HUES64 (cell line): ENCODE data around the gene MILR1.
"Not testable (repeated sequence)": the region's sequence is repeated elsewhere in the genome, so short reads cannot be mapped to it uniquely, and the experiment has no call there.

Source experiments
- H3K27ac ChIP-seq: 2 replicates; pipeline ENCODE4 v1.7.0; 2013; ENCODE audit warnings: low read depth, low read length, inconsistent platforms
- H3K27me3 ChIP-seq: 2 replicates; pipeline ENCODE4 v1.6.1; 2013; ENCODE audit warnings: mild to moderate bottlenecking, low read length; ENCODE audit not compliant: insufficient read depth
- H3K36me3 ChIP-seq: 2 replicates; pipeline ENCODE4 v1.6.1; 2013; ENCODE audit warnings: mild to moderate bottlenecking, low read length; ENCODE audit not compliant: insufficient read depth
- H3K4me1 ChIP-seq: 2 replicates; pipeline ENCODE4 v1.6.1; 2013; ENCODE audit warnings: mild to moderate bottlenecking, low read length, moderate library complexity; ENCODE audit not compliant: insufficient read depth
- H3K4me3 ChIP-seq: 2 replicates; pipeline ENCODE4 v1.5.1; 2013; ENCODE audit warnings: mild to moderate bottlenecking, low read length, moderate library complexity
- H3K9ac ChIP-seq: 2 replicates; pipeline ENCODE4 v1.6.1; 2013; ENCODE audit warnings: mild to moderate bottlenecking, low read depth, low read length
- H3K9me3 ChIP-seq: 2 replicates; pipeline ENCODE4 v1.6.1; 2013; ENCODE audit warnings: low read depth, low read length; ENCODE audit not compliant: insufficient read depth
- WGBS: fragments of 150-250, 120-280 bp; methylation state at CpG from one replicate; pipeline ENCODE4 v1.1.7; 2013; ENCODE audit warnings: missing lambda C conversion rate; 5-methylcytosine and 5-hydroxymethylcytosine counted together

MILR1 gene

DNA sequence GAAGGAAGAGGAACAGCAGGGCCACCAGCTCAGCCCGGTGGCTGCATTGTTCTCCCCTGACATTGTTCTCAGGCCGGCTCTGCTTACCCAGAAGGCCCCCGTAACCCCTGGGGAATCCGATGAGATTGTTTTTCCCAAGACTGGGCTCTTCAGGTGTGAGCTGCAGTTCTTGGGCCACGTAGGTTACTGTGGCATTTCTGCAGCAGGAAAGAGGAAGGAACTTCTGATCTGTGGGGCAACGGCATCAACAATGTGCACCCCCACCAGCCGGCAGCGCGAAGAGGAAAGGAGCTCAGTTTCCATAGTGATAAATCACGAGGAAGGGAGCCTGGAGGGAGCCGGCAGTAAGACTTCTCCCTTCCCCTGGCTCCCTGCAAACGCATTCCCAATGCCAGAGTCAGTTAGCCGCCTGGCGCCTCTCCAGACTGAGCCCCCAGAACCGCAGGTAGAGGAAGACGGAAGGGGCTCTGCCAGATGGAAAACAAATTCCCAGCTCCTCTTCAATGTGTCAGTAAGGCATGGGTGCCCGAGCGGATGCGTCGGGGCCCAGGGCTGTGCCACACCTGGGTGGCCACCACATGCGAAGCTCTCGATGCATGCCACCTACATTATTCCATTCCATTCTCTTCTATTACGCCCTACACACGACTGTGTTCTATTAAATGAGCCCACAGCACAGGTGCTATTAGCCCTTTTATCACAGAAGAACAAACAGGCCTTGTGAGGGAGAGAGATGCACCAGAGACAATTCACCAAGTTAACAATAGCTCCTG lies 36.7 kb upstream of the MILR1 start:
- H3K9ac ChIP-seq, result peak overlapping the region; percentile 51
- 36% methylated on average over 24 of the region's 24 CpGs for WGBS
- H3K4me3 ChIP-seq, result peak overlapping the region; percentile 34

DNA sequence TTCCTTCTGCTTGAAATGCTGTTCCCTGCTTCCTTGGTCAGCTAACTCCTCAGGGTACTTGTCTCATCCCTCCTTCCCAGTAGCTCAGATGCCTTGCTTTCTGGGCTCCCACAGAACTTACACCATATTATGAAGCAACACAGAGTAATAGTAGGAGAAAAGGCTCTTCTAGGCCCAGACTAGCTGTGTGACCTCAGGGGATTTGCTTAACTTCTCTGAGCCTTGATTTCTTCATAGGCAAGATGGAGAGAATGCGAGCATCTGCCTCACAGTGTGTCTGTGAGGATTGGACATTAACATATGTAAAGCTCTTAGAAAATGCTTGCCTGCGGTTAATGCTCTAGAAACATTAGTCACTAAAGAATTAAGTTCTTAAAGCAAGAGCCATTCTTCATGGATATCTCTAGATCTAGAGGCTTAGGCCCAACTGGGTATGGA lies 36.0 kb upstream of the MILR1 start:
- H3K9ac ChIP-seq, result no peak overlapping the region
- H3K4me3 ChIP-seq, result no peak overlapping the region
- no peaks in the 10 kb centered on the region for H3K36me3 ChIP-seq
- no peaks in the 10 kb centered on the region for H3K9me3 ChIP-seq
- H3K27me3 ChIP-seq, result no peaks in the 10 kb centered on the region
- WGBS, result 60% methylated on average over 2 of the region's 2 CpGs
- peak overlapping the region; percentile 82; the same call in 1 of the 2 replicates for H3K27ac ChIP-seq
- H3K4me1 ChIP-seq, result peaks cover 21% of the 10 kb centered on the region

More for the DNA sequence above, 36.7 kb upstream of the MILR1 start:
- Histone ChIP-seq H3K4me1 (peaks cover 21% of the 10 kb centered on the region), H3K27ac (peak overlapping the region; percentile 82), H3K9me3 (no peaks in the 10 kb centered on the region), H3K36me3 (no peaks in the 10 kb centered on the region), H3K27me3 (no peaks in the 10 kb centered on the region)

DNA sequence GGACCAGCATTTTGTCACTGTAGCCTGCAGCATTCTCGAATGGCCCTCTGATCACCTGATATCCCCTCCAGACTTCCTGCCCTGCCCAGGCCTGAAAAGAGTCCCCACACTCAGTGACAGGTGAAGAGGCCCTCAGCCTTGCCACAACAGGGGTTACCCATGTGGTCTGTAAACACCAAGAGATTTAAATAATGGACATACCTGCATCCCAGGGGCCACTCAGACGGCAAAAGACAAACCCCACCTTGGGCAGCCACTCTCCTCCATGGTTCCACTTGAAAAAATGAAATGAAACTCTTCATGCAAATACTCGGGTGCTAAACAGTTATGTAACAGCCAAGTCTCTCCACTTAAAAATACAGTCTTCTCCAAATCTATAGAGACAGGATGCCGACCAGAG lies 35.4 kb upstream of the MILR1 start:
- H3K36me3 ChIP-seq, result no peaks in the 10 kb centered on the region
- 69% methylated on average over 4 of the region's 4 CpGs for WGBS
- peak overlapping the region; percentile 21; the same call in 1 of the 2 replicates for H3K27ac ChIP-seq
- H3K9me3 ChIP-seq, result no peaks in the 10 kb centered on the region
- no peak overlapping the region for H3K4me3 ChIP-seq
- H3K4me1 ChIP-seq, result peaks cover 21% of the 10 kb centered on the region
- no peaks in the 10 kb centered on the region for H3K27me3 ChIP-seq
- H3K9ac ChIP-seq, result no peak overlapping the region

DNA sequence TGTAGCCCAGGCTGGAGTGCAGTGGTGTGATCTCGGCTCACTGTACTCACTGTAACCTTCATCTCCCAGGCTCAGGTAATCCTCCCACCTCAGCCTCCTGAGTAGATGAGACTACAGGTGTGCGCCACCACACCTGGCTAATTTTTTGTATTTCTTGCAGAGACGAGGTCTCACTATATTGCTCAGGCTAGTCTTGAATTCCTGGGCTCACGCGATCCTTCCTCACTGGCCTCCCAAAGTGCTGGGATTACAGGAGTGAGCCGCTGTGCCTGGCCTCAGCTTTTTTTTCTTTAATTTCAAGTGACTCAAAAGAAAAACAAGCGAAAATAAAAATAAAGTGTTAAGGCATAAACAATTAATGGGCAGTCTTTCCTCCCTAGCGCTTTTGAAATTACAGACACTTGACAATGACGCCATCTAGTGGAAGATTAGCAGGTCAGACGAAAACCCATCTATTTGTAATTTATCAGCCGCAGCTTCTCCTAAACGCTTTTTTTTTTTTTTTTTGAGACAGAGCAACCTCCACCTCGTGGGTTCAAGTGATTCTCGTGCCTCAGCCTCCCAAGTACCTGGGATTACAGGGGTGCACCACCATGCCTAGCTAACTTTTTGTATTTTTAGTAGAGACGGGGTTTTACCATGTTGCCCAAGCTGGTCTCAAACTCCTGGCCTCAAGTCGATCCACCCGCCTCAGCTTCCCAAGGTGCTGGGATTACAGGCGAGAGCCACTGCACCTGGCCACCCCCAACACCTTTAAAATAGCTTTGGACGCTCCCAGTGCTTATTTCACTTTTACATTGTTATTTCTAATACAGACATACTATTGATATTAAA lies 30.2 kb upstream of the MILR1 start:
- no peak overlapping the region for H3K4me3 ChIP-seq
- 0 out of 2 replicates have a peak, but pooled peaks cover under 1% of the 10 kb centered on the region for H3K4me1 ChIP-seq
- H3K36me3 ChIP-seq, result no peaks in the 10 kb centered on the region
- no peaks in the 10 kb centered on the region for H3K27me3 ChIP-seq
- no peak overlapping the region for H3K9ac ChIP-seq
- H3K27ac ChIP-seq, result no peak overlapping the region
- 49% methylated on average over 18 of the region's 19 CpGs for WGBS
- no peaks in the 10 kb centered on the region for H3K9me3 ChIP-seq

DNA sequence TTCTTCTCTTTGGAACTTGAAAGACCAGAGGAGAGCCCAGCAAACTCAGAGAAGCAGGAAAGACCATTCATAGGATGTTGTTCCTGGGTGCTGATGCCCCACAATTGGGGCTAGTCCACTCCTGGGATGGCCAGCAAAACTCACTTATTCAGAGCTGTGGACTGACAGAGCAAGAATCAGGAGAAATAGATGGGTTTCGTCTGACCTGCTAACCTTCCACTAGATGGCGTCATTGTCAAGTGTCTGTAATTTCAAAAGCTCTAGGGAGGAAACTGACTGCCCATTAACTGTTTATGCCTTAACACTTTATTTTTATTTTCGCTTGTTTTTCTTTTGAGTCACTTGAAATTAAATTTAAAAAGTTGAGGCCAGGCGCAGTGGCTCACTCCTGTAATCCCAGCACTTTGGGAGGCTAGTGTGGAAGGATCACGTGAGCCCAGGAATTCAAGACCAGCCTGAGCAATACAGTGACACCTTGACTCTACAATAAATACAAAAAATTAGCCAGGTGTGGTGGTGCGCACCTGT lies 28.7 kb upstream of the MILR1 start:
- Histone ChIP-seq H3K9ac (no peak overlapping the region), H3K4me1 (no peaks in the 10 kb centered on the region), H3K4me3 (no peak overlapping the region), H3K27ac (no peak overlapping the region), H3K36me3 (no peaks in the 10 kb centered on the region), H3K27me3 (no peaks in the 10 kb centered on the region), H3K9me3 (peaks cover 1% of the 10 kb centered on the region)
- WGBS, result 40% methylated on average over 6 of the region's 6 CpGs

DNA sequence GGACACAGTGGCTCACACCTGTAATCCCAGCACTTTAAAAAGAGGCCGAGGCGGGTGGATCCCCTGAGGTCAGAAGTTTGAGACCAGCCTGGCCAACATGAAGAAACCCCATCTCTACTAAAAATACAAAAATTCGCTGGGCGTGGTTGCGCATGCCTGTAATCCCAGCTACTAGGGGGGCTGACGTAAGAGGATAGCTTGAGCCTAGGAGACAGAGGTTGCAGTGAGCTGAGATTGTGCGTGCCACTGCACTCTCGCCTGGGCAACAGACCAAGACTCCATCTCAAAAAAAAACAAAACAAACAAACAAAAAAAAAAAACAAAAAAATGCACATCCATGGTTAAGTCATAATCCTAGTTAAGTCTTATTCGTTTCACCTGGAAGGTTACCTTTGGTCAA lies 26.8 kb upstream of the MILR1 start:
- 97% methylated on average over 9 of the region's 9 CpGs for WGBS
- H3K27ac ChIP-seq, H3K4me1 ChIP-seq, H3K27me3 ChIP-seq, H3K36me3 ChIP-seq, H3K9ac ChIP-seq, H3K4me3 ChIP-seq: not testable (repeated sequence)
- H3K9me3 ChIP-seq, result peaks cover 18% of the 10 kb centered on the region

DNA sequence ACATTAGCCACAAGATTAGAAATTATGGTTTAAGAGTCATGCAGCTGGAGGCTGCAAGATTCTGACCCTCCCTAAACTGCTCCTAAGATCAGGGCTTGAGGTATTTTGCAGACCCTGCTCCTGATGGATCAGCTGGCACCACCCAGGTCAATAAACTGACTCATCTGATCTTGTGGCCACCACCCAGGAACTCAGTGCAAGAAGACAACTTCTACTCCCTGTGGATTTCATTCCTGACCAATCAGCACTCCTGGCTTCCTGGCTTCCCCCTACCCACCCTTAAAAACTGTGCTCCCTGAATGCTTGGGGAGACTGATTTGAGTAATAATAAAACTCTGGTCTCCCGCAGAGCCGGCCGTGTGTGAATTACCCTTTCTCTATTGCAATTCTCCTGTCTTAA lies 25.0 kb upstream of the MILR1 start:
- H3K27ac ChIP-seq, result no peak overlapping the region

DNA sequence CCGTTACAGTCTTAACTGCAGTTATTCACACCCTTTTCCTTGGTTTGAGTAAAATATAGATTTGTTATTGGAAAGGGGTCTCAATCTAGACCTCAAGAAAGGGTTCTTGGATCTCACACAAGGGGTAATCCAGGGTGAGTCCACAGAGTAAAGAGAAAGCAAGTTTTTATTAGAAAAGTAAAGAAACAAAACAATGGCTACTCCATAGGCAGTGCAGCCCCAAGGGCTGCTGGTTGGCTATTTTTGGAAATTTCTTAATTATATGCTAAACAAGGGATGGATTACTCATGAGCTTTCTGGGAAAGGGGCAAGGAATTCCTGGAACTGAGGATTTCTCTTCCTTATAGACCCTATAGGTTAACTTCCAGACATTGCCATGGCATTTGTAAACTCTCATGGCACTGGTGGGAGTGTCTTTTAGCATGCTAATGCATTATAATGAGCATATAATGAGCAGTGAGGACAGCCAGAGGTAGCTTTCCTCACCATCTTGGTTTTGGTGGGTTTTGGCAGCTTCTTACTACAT lies 24.5 kb upstream of the MILR1 start:
- WGBS, result 86% methylated on average over 1 of the region's 1 CpG
- H3K27me3 ChIP-seq, result no peaks in the 10 kb centered on the region
- no peaks in the 10 kb centered on the region for H3K4me1 ChIP-seq
- no peak overlapping the region for H3K27ac ChIP-seq
- H3K9ac ChIP-seq, result no peak overlapping the region
- H3K9me3 ChIP-seq, result peaks cover 22% of the 10 kb centered on the region
- no peaks in the 10 kb centered on the region for H3K36me3 ChIP-seq
- no peak overlapping the region for H3K4me3 ChIP-seq

More for the DNA sequence above, 25.0 kb upstream of the MILR1 start:
- WGBS, result 63% methylated on average over 3 of the region's 3 CpGs
- Histone ChIP-seq H3K36me3 (no peaks in the 10 kb centered on the region), H3K9me3 (peaks cover 22% of the 10 kb centered on the region), H3K4me3 (no peak overlapping the region), H3K27me3 (no peaks in the 10 kb centered on the region), H3K4me1 (no peaks in the 10 kb centered on the region), H3K9ac (no peak overlapping the region)

DNA sequence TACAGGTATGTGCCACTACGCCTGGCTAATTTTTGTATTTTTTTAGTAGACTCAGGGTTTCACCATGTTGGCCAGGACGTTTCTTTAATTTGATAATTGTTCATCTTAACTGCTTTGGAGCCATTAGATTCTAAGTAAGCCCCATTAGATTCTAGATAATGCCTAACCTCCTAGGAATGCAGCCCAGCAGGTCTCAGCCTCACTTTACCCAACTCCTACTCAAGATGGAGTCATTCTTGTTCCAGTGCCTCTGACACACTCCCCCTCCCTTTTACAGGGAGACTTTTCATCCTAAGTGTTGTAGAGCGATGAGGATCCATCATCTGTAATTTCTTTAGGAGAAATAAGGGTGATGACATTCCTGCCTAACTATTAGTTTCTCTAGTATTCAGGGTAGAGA lies 23.7 kb upstream of the MILR1 start:
- Histone ChIP-seq H3K9ac (no peak overlapping the region), H3K4me1 (no peaks in the 10 kb centered on the region), H3K4me3 (no peak overlapping the region), H3K27me3 (no peaks in the 10 kb centered on the region), H3K9me3 (peaks cover 22% of the 10 kb centered on the region), H3K27ac (no peak overlapping the region), H3K36me3 (no peaks in the 10 kb centered on the region)
- 94% methylated on average over 3 of the region's 3 CpGs for WGBS

DNA sequence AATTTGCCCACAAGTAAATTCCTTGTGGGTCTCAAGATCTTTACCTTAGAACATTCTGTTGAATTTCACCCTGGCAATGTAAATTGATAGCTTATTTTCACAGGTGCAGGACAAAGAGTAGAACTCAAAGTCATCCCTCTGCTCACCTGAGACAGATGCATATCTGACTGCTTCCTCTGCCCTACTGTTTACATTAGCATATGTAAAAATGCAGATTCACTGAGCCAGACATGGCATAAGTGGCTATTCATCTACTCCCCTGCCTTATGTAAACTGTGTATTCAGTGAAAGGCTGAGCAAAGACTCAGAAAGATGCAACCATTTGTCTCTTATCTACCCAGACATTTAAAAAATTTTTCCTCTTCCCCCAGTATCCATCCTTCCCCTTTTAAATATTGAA lies 22.3 kb upstream of the MILR1 start:
- Histone ChIP-seq H3K4me3 (no peak overlapping the region), H3K27me3 (no peaks in the 10 kb centered on the region), H3K9ac (no peak overlapping the region), H3K27ac (no peak overlapping the region), H3K36me3 (no peaks in the 10 kb centered on the region), H3K9me3 (peaks cover 22% of the 10 kb centered on the region), H3K4me1 (no peaks in the 10 kb centered on the region)

DNA sequence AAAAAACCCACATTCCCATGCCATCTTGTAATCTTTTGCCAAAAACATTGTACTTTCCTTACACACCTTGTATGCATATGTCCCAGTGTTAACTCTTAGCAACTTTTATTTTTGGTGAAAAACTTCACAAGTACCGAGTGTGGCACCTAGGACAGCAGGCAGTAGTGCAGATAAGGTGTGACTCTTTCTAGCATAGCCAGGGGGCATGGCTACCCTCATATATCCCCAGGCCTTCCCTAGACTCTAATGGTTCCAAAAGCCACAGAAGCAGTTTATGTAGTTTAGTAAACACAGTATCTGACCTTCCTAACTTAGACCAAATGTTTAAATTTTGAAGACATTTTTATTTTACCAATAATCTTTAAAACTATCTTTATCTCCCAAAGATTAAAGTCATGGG lies 20.5 kb upstream of the MILR1 start:
- no peaks in the 10 kb centered on the region for H3K27me3 ChIP-seq
- H3K4me1 ChIP-seq, result no peaks in the 10 kb centered on the region
- peaks cover 22% of the 10 kb centered on the region for H3K9me3 ChIP-seq
- WGBS, result 100% methylated on average over 1 of the region's 1 CpG
- no peak overlapping the region for H3K27ac ChIP-seq
- no peak overlapping the region for H3K9ac ChIP-seq
- no peak overlapping the region for H3K4me3 ChIP-seq
- no peaks in the 10 kb centered on the region for H3K36me3 ChIP-seq
